AG09309 (cell line): ENCODE data around the gene TOX2.

Experiments
- DNase-seq: peaks from one replicate; pipeline ENCODE4 v3.0.0-alpha.2; 2010; ENCODE audit warnings: low read depth
- H3K4me3 ChIP-seq: 2 replicates; pipeline ENCODE4 v1.5.1; 2011; ENCODE audit warnings: mild to moderate bottlenecking, low read depth, low read length, moderate library complexity; ENCODE audit not compliant: control insufficient read depth
- CTCF ChIP-seq: IDR thresholded peaks from 2 replicates; pipeline ENCODE4 v1.5.1; 2011; ENCODE audit warnings: mild to moderate bottlenecking, low read depth, low read length, inconsistent platforms; ENCODE audit not compliant: insufficient read depth, control insufficient read depth; ENCODE audit errors: missing control alignments

TOX2 gene

GRCh38 chr20:43996240-43996930, 81.7 kb downstream of the TOX2 start:
- no peak overlapping the region for H3K4me3 ChIP-seq
- no peak for TF ChIP-seq CTCF
- DNase-seq, result no peak

- no peak overlapping the region for H3K4me3 ChIP-seq
- TF ChIP-seq CTCF, result no peak
Observed at GRCh38 chr20:43999848-44000247, 85.2 kb downstream of the TOX2 start.

GRCh38 chr20:44001667-44002596, 87.3 kb downstream of the TOX2 start:
- no peak for DNase-seq
- H3K4me3 ChIP-seq, result no peak overlapping the region

More at GRCh38 chr20:43999848-44000247, 85.2 kb downstream of the TOX2 start:
- DNase-seq, result no peak

GRCh38 chr20:44002861-44003260, 88.2 kb downstream of the TOX2 start:
- no peak overlapping the region for H3K4me3 ChIP-seq
- no peak for TF ChIP-seq CTCF
- DNase-seq, result no peak

More at GRCh38 chr20:44001667-44002596, 87.3 kb downstream of the TOX2 start:
- TF ChIP-seq CTCF, result no peak

GRCh38 chr20:44003609-44004008, 89.0 kb downstream of the TOX2 start:
- H3K4me3 ChIP-seq, result no peak overlapping the region
- TF ChIP-seq CTCF, result no peak
- no peak for DNase-seq

- no peak for DNase-seq
- no peak for TF ChIP-seq CTCF
- H3K4me3 ChIP-seq, result no peak overlapping the region
Observed at GRCh38 chr20:44004306-44004915, 89.8 kb downstream of the TOX2 start.
